Mammary epithelial cell (primary cell): ENCODE measurements around the gene LDAH.
"Not testable (repeated sequence)": the region's sequence is repeated elsewhere in the genome, so short reads cannot be mapped to it uniquely, and the experiment has no call there.

ENCODE experiments used
- CTCF ChIP-seq, 2 donors: IDR thresholded peaks in 1 of 2; conservative IDR thresholded peaks in 1 of 2; 2 replicates each; pipeline ENCODE4 v1.5.1; 2011 to 2012; ENCODE audit warnings: inconsistent platforms in 2 of 2, low read length in 2 of 2, mild to moderate bottlenecking in 2 of 2, control low read depth in 1 of 2, low read depth in 1 of 2; ENCODE audit not compliant: insufficient read depth in 1 of 2; ENCODE audit errors: extremely low read depth in 1 of 2
- EZH2 ChIP-seq: IDR thresholded peaks from 2 replicates; pipeline ENCODE4 v1.6.1; 2012; ENCODE audit warnings: low read length, inconsistent platforms, borderline replicate concordance

DNA sequence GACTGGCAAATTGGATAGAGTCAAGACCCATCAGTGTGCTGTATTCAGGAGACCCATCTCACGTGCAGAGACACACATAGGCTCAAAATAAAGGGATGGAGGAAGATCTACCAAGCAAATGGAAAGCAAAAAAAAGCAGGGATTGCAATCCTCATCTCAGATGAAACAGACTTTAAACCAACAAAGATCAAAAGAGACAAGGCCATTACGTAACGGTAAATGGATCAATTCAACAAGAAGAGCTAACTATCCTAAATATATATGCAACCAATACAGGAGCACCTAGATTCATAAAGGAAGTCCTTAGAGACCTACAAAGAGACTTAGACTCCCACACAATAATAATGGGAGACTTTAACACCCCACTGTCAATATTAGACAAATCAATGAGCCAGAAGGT is 109.3 kb downstream of the LDAH start:
- not testable (repeated sequence) for TF ChIP-seq CTCF (conservative IDR thresholded peaks at IDR 0.05 in 1 of 2, IDR thresholded peaks at IDR 0.05 in 1 of 2; ENCODE audit: extremely low read depth in 1 of 2, insufficient read depth in 1 of 2, low read depth in 1 of 2, low read length in 2 of 2); EZH2
